K562 (cell line): ENCODE data around the gene QARS1. TPM values are rescaled to one million over a fixed set of nuclear protein-coding genes. Genes with fewer than 3 reads are reported as not detected.

Source experiments
- ATAC-seq: fragments of 200-7000 bp; cut with Tn5 transposase; 3 replicates; pipeline ENCODE4 v1.9.1; 2020; ENCODE audit warnings: moderate library complexity
- BruUV-seq: library from RNA; stranded (reverse); fragments of 400-500 nt; replicated peaks from 2 replicates; lab custom pipeline; 2021; lab: Mats Ljungman, UMichigan
- CTCF ChIA-PET: fragments of 300-600 bp; formaldehyde crosslinking; extraction: SDS; loops from one replicate; lab custom pipeline; 2021; ENCODE audit warnings: low intra/inter-chr PET ratio; lab: Yijun Ruan, JAX
- POLR2A ChIA-PET: fragments of 300-600, 350-650 bp; sonication (Branson Sonifier 250); formaldehyde crosslinking; extraction: SDS; loops from one replicate; lab custom pipeline; 2021; ENCODE audit warnings: antibody characterized with exemption, inconsistent platforms; lab: Yijun Ruan, JAX
- DNase-seq, 4 experiments: peaks; one replicate each; pipeline versions ENCODE4 v3.0.0 to v3.0.0-alpha.2; 2011 to 2018; ENCODE audit warnings: low spot score in 3 of 4, mixed read lengths in 3 of 4; ENCODE audit errors: extremely low read depth in 1 of 4
- FAIRE-seq: peaks from 2 replicates; lab custom pipeline; 2011; peaks lifted over from hg19 to GRCh38; lab: Jason Lieb, UNC
- H2AFZ ChIP-seq: 2 replicates; pipeline ENCODE4 v1.6.0; 2011; ENCODE audit warnings: low read depth, low read length, control low read depth, inconsistent platforms
- H3K27ac ChIP-seq: fragments of 200-600 bp; 3 replicates; pipeline ENCODE4 v1.8.0; 2011; ENCODE audit warnings: low read depth, mild to moderate bottlenecking, control low read depth, inconsistent platforms, low read length, moderate library complexity, mixed read lengths; ENCODE audit errors: extremely low read depth
- H3K27me3 ChIP-seq, 2 experiments: fragments of 300-600 bp in 1 of 2; 2 replicates in 1 of 2; 3 replicates in 1 of 2; pipeline versions ENCODE4 v1.6.0 to v1.8.0; 2011; ENCODE audit warnings: inconsistent platforms in 2 of 2, low read length in 2 of 2, mild to moderate bottlenecking in 1 of 2, mixed read lengths in 1 of 2, moderate library complexity in 1 of 2; ENCODE audit not compliant: control insufficient read depth in 2 of 2, insufficient read depth in 2 of 2
- H3K36me3 ChIP-seq: fragments of 300-600 bp; 3 replicates; pipeline ENCODE4 v1.8.0; 2011; ENCODE audit warnings: mild to moderate bottlenecking, low read length, inconsistent platforms; ENCODE audit not compliant: control insufficient read depth, insufficient read depth
- H3K4me1 ChIP-seq, 2 experiments: fragments of 200-600 bp in 1 of 2; replicated peaks in 1 of 2; 2 replicates in 1 of 2; 3 replicates in 1 of 2; pipeline versions ENCODE4 v1.5.1 to v1.8.0; 2011; ENCODE audit warnings: inconsistent platforms in 2 of 2, low read length in 2 of 2, mild to moderate bottlenecking in 1 of 2, mixed read lengths in 1 of 2, moderate library complexity in 1 of 2; ENCODE audit not compliant: control insufficient read depth in 2 of 2, insufficient read depth in 2 of 2
- H3K4me2 ChIP-seq: 2 replicates; pipeline ENCODE4 v1.6.1; 2011; ENCODE audit warnings: low read length, control low read depth, inconsistent platforms, mixed read lengths; ENCODE audit not compliant: insufficient read depth
- H3K4me3 ChIP-seq: fragments of 200-600 bp; sonication (generic), shearing (Covaris generic); 2 replicates; pipeline ENCODE4 v1.5.1; 2016; ENCODE audit warnings: control low read depth, inconsistent platforms
- H3K79me2 ChIP-seq: fragments of 200-600 bp; 3 replicates; pipeline ENCODE4 v1.8.0; 2011; ENCODE audit warnings: low read length, inconsistent platforms; ENCODE audit not compliant: control insufficient read depth, insufficient read depth
- H3K9ac ChIP-seq, 2 experiments: 2 replicates each; pipeline versions ENCODE4 v1.6.0 to v1.6.1; 2011; ENCODE audit warnings: low read depth in 2 of 2, low read length in 2 of 2, control low read depth in 1 of 2, inconsistent platforms in 1 of 2, mild to moderate bottlenecking in 1 of 2, mixed read lengths in 1 of 2; ENCODE audit not compliant: insufficient read depth in 1 of 2
- H3K9me1 ChIP-seq: one replicate; pipeline ENCODE4 v1.6.0; 2011; ENCODE audit warnings: inconsistent platforms, mild to moderate bottlenecking, low read length, moderate library complexity; ENCODE audit not compliant: control insufficient read depth, insufficient read depth
- H3K9me3 ChIP-seq: replicated peaks from 2 replicates; pipeline ENCODE4 v1.5.1; 2011; ENCODE audit warnings: low read depth, low read length, inconsistent platforms; ENCODE audit not compliant: control insufficient read depth, insufficient read depth
- H4K20me1 ChIP-seq: replicated peaks from 2 replicates; pipeline ENCODE4 v1.6.1; 2011; ENCODE audit warnings: low read length, inconsistent platforms, mixed read lengths; ENCODE audit not compliant: control insufficient read depth, insufficient read depth
- ATF2 ChIP-seq: sonication (generic); formaldehyde crosslinking; IDR thresholded peaks from 2 replicates; pipeline ENCODE4 v1.8.1; 2022; ENCODE audit warnings: missing genetic modification reagents
- BRD9 ChIP-seq: fragments of 450-650 bp; IDR thresholded peaks from 2 replicates; pipeline ENCODE4 v1.6.1; 2018; ENCODE audit warnings: low read depth; ENCODE audit not compliant: partially characterized antibody
- CHD2 ChIP-seq: IDR thresholded peaks from 2 replicates; pipeline ENCODE4 v1.6.1; 2011; ENCODE audit warnings: low read depth, low read length
- DNMT1 ChIP-seq: fragments of 450-650 bp; IDR thresholded peaks from 2 replicates; pipeline ENCODE4 v1.6.1; 2016; ENCODE audit warnings: antibody characterized with exemption, mild to moderate bottlenecking
- EWSR1 ChIP-seq: fragments of 450-650 bp; IDR thresholded peaks from 2 replicates; pipeline ENCODE4 v1.6.1; 2018; ENCODE audit warnings: borderline replicate concordance, mild to moderate bottlenecking, low read depth, moderate library complexity; ENCODE audit not compliant: partially characterized antibody
- EZH2 ChIP-seq: IDR thresholded peaks from 2 replicates; pipeline ENCODE4 v1.6.1; 2012; ENCODE audit warnings: low read depth, mild to moderate bottlenecking, inconsistent platforms, low read length, borderline replicate concordance
- FOXM1 ChIP-seq, 2 experiments: fragments of 450-650 bp in 1 of 2; sonication (generic) in 1 of 2; formaldehyde crosslinking in 1 of 2; IDR thresholded peaks; 2 replicates each; pipeline versions ENCODE4 v1.6.1 to v1.9.0; 2017 to 2022; ENCODE audit warnings: low read depth in 2 of 2, mild to moderate bottlenecking in 2 of 2, missing genetic modification reagents in 1 of 2, moderate library complexity in 1 of 2
- GATAD2A ChIP-seq: fragments of 450-650 bp; IDR thresholded peaks from 2 replicates; pipeline ENCODE4 v1.6.1; 2017
- HBP1 ChIP-seq: fragments of 450-650 bp; formaldehyde crosslinking; IDR thresholded peaks from 2 replicates; pipeline ENCODE4 v1.4.0; 2022; ENCODE audit warnings: missing genetic modification characterization
- HDAC3 ChIP-seq: fragments of 450-650 bp; IDR thresholded peaks from 2 replicates; pipeline ENCODE4 v1.6.1; 2018; ENCODE audit warnings: borderline replicate concordance, mild to moderate bottlenecking, moderate library complexity; ENCODE audit not compliant: partially characterized antibody
- PML ChIP-seq: IDR thresholded peaks from 2 replicates; pipeline ENCODE4 v1.6.1; 2012; ENCODE audit warnings: low read length, inconsistent platforms
- TFE3 ChIP-seq: fragments of 450-650 bp; formaldehyde crosslinking; IDR thresholded peaks from 2 replicates; pipeline ENCODE4 v1.4.0; 2020; ENCODE audit warnings: mild to moderate bottlenecking, mixed read lengths
- ZC3H8 ChIP-seq: fragments of 450-650 bp; IDR thresholded peaks from 2 replicates; pipeline ENCODE4 v1.6.1; 2017
- ZNF551 ChIP-seq: fragments of 250-450 bp; sonication (Bioruptor Pico); IDR thresholded peaks from 2 replicates; pipeline ENCODE4 v1.5.0; 2021; ENCODE audit warnings: mild to moderate bottlenecking, moderate library complexity
- ZNF695 ChIP-seq: fragments of 450-650 bp; formaldehyde crosslinking; IDR thresholded peaks from 2 replicates; pipeline ENCODE4 v1.4.0; 2020; ENCODE audit warnings: mild to moderate bottlenecking, moderate library complexity
- WGBS: fragments of 100-300 bp; shearing (Covaris generic); methylation state at CpG from one replicate; pipeline ENCODE4 v1.1.6; 2016; ENCODE audit warnings: low coverage, mixed read lengths; ENCODE audit not compliant: insufficient coverage; ENCODE audit errors: missing lambda C conversion rate; 5-methylcytosine and 5-hydroxymethylcytosine counted together
- in situ Hi-C: fragments of 300-500 bp; cut with MboI; formaldehyde crosslinking; loops from 4 replicates; pipeline ENCODE4 v1.15.0; 2018; ENCODE audit warnings: inconsistent platforms, mixed read lengths
- intact Hi-C: fragments of 100-400 bp; cut with micrococcal nuclease; formaldehyde crosslinking; loops from 2 replicates; pipeline ENCODE4 v1.14.2; 2022
- polyA plus RNA-seq, 8 experiments: library from polyadenylated mRNA; depleted of rRNA in 4 of 8; stranded (reverse) in 5 of 8; unstranded in 3 of 8; fragments of >200 nt; fragmentation: Nextera tagmentation in 2 of 8; fragmentation: Illumina TruSeq in 1 of 8; extraction: Ambion mirVana in 2 of 8; extraction: Trizol in 1 of 8; gene quantifications; 2 replicates each; pipeline versions ENCODE4 v1.2.1 to v1.2.3, GENCODE V29; 2011 to 2014; ENCODE audit warnings: inconsistent platforms in 1 of 8, missing spikeins in 1 of 8
- total RNA-seq, 7 experiments: library from RNA; depleted of rRNA in 6 of 7; stranded (reverse); fragments of >200 nt in 6 of 7; fragmentation: Illumina TruSeq in 2 of 7; extraction: Trizol in 2 of 7; gene quantifications; 2 replicates each; pipeline versions ENCODE4 v1.2.1 to v1.2.3, GENCODE V29; 2011 to 2021; ENCODE audit warnings: low replicate concordance in 1 of 7
- TF ChIP-seq, protein P1 (sequence below): fragments of 450-650 bp; formaldehyde crosslinking; IDR thresholded peaks from 2 replicates; pipeline ENCODE4 v1.4.0; 2022; ENCODE audit warnings: mild to moderate bottlenecking, moderate library complexity

The QARS1 gene
- total and polyA plus RNA-seq, 9 of the 15 experiments (the other 6 are each of a cell fraction or from before 2014, with no cell fraction given) = 148 to 310 (median 273) TPM

DNA sequence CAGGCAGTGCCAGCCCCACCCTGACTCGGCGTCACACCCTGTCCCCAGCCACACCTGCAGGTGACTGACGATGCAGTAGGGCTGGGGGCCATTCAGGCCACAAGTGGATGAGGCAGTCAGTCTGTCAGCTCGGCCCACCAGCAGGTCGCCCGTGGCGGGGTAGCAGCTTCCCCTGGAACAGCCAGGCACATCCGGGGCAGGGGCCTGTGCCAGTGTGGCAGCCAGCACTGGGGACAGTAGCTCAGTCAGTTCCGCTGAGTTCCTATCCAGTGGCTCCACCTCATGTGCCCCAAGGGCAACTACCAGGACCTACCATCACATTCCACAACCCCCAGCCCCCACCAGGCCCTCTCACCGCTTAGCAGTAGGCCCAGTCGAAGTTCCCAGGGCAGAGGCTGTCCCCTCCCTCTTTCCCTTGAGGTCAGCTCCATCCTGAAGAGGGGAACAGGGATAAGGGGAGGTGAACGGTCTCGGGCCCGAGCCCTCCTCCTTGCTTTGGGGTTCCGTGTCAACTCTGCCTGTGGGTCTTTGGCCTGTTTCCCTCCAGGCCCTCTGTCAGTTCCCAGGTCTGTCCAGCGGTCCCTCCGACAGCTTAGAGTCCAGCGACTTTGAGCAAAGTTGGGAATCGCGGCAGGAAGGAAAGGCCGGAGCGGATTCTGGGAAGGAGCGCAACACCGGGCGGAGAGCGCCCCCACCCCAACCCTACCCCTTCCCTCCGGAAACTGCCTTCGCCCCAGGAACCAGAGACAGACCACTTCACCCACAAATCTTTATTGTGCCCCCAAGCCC lies 28.1 kb upstream of the QARS1 start, which contains the start of gene LAMB2:
LAMB2 (minus strand) TSS at position 614 of the 789 bp plus-strand sequence; CDS start at position 431, 183 bp downstream.
- Histone ChIP-seq H4K20me1 (no peaks in the 10 kb centered on the region), H3K4me3 (peak within 1 kb of the TSS; percentile 53), H3K4me1 (peaks cover 2 to 32% of the 10 kb centered on the region in 2 experiments; a peak in 4 of 5 replicates), H3K36me3 (no peaks in the 10 kb centered on the region), H3K27ac (peak within 1 kb of the TSS; percentile 77), H3K4me2 (peak within 1 kb of the TSS; percentile 86), H3K27me3 (no peaks in the 10 kb centered on the region; a peak in 1 of 5 replicates), H3K9me1 (no peaks in the 10 kb centered on the region), H2AFZ (peak within 1 kb of the TSS; percentile 99), H3K79me2 (no peaks in the 10 kb centered on the region; the same call in 2 of the 3 replicates), H3K9ac (peak within 1 kb of the TSS; percentile 81 to 89), H3K9me3 (no peaks in the 10 kb centered on the region)
- DNase-seq (peak; percentile 69 to 72 (median 70)), ATAC-seq (peak; percentile 72), FAIRE-seq (peak; percentile 71)
- TSS peak; percentile 92 for BruUV-seq
- POLR2A ChIA-PET = interaction anchor here (0.6 to 2.4 kb wide), 5 partner anchors 9 to 145 kb away, joined by 3 to 8 read pairs (median 3); partner anchors contain the start of genes USP19 and WDR6
- CTCF ChIA-PET = no interaction called here
- WGBS = 8% methylated on average over 22 of the region's 28 CpGs
- in situ Hi-C loops (no loop called here), intact Hi-C loops (no loop called here)
- TF ChIP-seq, protein P1, sequence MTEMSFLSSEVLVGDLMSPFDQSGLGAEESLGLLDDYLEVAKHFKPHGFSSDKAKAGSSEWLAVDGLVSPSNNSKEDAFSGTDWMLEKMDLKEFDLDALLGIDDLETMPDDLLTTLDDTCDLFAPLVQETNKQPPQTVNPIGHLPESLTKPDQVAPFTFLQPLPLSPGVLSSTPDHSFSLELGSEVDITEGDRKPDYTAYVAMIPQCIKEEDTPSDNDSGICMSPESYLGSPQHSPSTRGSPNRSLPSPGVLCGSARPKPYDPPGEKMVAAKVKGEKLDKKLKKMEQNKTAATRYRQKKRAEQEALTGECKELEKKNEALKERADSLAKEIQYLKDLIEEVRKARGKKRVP (CRISPR knock-in tag) = no peak
- TF ChIP-seq EZH2 (no peak), HDAC3 (no peak), HBP1 (no peak), GATAD2A (0 out of 2 replicates have a peak, but pooled peaks have one; percentile 41), ZNF695 (CRISPR knock-in tag) (no peak), FOXM1 (IDR thresholded peaks at IDR 0.05; ENCODE audit: low read depth) (peak; percentile 16; the same call in 1 of the 2 replicates), FOXM1 (CRISPR knock-in tag; IDR thresholded peaks at IDR 0.05; ENCODE audit: low read depth) (no peak), TFE3 (CRISPR knock-in tag) (no peak), CHD2 (no peak), BRD9 (no peak), ATF2 (CRISPR knock-in tag) (no peak), EWSR1 (no peak), ZC3H8 (no peak), ZNF551 (CRISPR knock-in tag) (no peak), DNMT1 (no peak), PML (no peak)
